Pancreas (tissue), 10 donors: Measurements from ENCODE around the gene IFRD2. TPM values are rescaled to one million over a fixed set of nuclear protein-coding genes. Genes with fewer than 3 reads are reported as not detected.

Source experiments
- ATAC-seq, 4 donors: fragments of 200-7000 bp; cut with Tn5 transposase; one replicate each; pipeline versions ENCODE4 v1.8.0 to v1.9.1; 2020; ENCODE audit warnings: mild to moderate bottlenecking in 4 of 4, moderate library complexity in 4 of 4
- DNase-seq, 6 donors: peaks; one replicate each; pipeline ENCODE4 v3.0.0-alpha.2; 2020
- FAIRE-seq: peaks from 2 replicates; lab custom pipeline; 2012; peaks lifted over from hg19 to GRCh38; lab: Jason Lieb, UNC
- H3K27ac ChIP-seq, 4 donors: fragments of 200-600 bp; sonication (generic); 1 replicate in 3 of 4; 2 replicates in 1 of 4; pipeline versions ENCODE4 v1.5.0 to v1.8.0; 2020
- H3K27me3 ChIP-seq, 4 donors: fragments of 200-600 bp; one replicate each; pipeline ENCODE4 v1.8.0; 2021
- H3K36me3 ChIP-seq, 3 donors: fragments of 200-600 bp; sonication (generic) in 1 of 3; one replicate each; pipeline versions ENCODE4 v1.5.0 to v1.8.0; 2020 to 2021
- H3K4me1 ChIP-seq, 3 donors: fragments of 200-600 bp; one replicate each; pipeline ENCODE4 v1.8.0; 2021
- H3K4me3 ChIP-seq, 4 donors: fragments of 200-600 bp; sonication (generic) in 2 of 4; one replicate each; pipeline versions ENCODE4 v1.5.0 to v1.8.0; 2020 to 2021
- H3K9me3 ChIP-seq, 4 donors: fragments of 200-600 bp; one replicate each; pipeline ENCODE4 v1.8.0; 2021
- WGBS, 2 donors: extraction: QIAGEN DNeasy Blood & Tissue Kit; methylation state at CpG; one replicate each; pipeline ENCODE4 v1.1.7; 2013; 5-methylcytosine and 5-hydroxymethylcytosine counted together
- intact Hi-C, 3 donors: fragments of 100-400 bp; cut with DNase I; formaldehyde crosslinking; loops; one replicate each; pipeline versions ENCODE4 v1.11.1 to v1.14.2; 2022
- polyA plus RNA-seq, 2 donors: library from polyadenylated mRNA; stranded (reverse); fragments of 200-250 nt; gene quantifications; one replicate each; pipeline ENCODE4 v1.2.3, GENCODE V29; 2013
- total RNA-seq, 6 donors: library from RNA; stranded (reverse); fragmentation: NEBNext Ultra II Directional in 4 of 6; extraction: Animal tissue kit (Norgen Biotek cat#: 25700) in 4 of 6; gene quantifications; one replicate each; pipeline versions ENCODE4 v1.2.1 to v1.2.4, GENCODE V29; 2021 to 2023
- TF ChIP-seq, protein P1 (sequence below), 4 donors: fragments of 200-600 bp; sonication (generic) in 3 of 4; IDR thresholded peaks; one replicate each; pipeline versions ENCODE4 v1.5.0 to v1.8.0; 2021; ENCODE audit warnings: antibody characterized with exemption in 4 of 4
- donor health status: healthy with polysubstance abuse.
- donor health status: DM: no; HTN: no; CAD: no; lungs with moderate emphysema.
- donor health status: DM: no; HTN: no; CAD: no.
- donor health status: control.
- donor health status: control.
- donor health status: Bipolar disorder and iron deficiency.
- donor health status: DM: yes; HTN: yes; CAD: no.
- donor health status: DM: no; HTN: no; CAD: no.
- donor health status: DM: no; HTN: no; CAD: no.
- donor health status: DM: yes; HTN: yes; CAD: no.

IFRD2 gene
- total and polyA plus RNA-seq, 8 donors, result 47.1 to 117 (median 59.5) TPM

DNA sequence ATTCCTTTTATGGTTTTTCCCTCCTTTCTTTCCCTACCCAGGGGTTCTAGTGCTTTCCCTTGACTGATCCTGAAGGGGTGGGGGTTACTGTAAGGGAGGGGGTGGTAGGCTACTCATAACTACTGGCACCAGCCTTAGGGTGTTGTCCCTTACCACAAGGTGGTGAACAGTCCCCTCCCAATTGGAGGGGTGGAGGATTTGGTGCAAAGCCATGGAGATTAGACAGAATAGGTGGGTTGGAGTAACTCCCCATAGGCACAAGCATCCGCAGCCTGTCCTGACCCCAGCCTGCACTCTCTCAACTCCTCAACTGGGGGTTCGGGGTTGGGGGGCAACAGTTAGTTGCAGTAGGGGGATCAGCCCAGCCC lies 32.9 kb upstream of the IFRD2 start:
- H3K4me1 ChIP-seq, result peaks cover 12 to 28% (median 21%) of the 10 kb centered on the region in 3 donors
- no peaks in the 10 kb centered on the region for H3K9me3 ChIP-seq
- no peaks in the 10 kb centered on the region for H3K27me3 ChIP-seq
- FAIRE-seq (no peak), ATAC-seq (no peak), DNase-seq (no peak)
- H3K27ac ChIP-seq, result no peak overlapping the region
- intact Hi-C loops, result loop anchor here in 1 of 3 donors (10.0 kb wide), 1 partner anchor 70 kb away; no protein-coding TSS in a partner anchor
- no peak overlapping the region for H3K4me3 ChIP-seq
- peaks cover 0 to 11% (median 9%) of the 10 kb centered on the region in 3 donors for H3K36me3 ChIP-seq
- WGBS, 2 donors, result 80 to 82% methylated on average over 2 of the region's 2 CpGs
- TF ChIP-seq, protein P1, sequence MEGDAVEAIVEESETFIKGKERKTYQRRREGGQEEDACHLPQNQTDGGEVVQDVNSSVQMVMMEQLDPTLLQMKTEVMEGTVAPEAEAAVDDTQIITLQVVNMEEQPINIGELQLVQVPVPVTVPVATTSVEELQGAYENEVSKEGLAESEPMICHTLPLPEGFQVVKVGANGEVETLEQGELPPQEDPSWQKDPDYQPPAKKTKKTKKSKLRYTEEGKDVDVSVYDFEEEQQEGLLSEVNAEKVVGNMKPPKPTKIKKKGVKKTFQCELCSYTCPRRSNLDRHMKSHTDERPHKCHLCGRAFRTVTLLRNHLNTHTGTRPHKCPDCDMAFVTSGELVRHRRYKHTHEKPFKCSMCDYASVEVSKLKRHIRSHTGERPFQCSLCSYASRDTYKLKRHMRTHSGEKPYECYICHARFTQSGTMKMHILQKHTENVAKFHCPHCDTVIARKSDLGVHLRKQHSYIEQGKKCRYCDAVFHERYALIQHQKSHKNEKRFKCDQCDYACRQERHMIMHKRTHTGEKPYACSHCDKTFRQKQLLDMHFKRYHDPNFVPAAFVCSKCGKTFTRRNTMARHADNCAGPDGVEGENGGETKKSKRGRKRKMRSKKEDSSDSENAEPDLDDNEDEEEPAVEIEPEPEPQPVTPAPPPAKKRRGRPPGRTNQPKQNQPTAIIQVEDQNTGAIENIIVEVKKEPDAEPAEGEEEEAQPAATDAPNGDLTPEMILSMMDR (IDR thresholded peaks at IDR 0.05), result no peak

DNA sequence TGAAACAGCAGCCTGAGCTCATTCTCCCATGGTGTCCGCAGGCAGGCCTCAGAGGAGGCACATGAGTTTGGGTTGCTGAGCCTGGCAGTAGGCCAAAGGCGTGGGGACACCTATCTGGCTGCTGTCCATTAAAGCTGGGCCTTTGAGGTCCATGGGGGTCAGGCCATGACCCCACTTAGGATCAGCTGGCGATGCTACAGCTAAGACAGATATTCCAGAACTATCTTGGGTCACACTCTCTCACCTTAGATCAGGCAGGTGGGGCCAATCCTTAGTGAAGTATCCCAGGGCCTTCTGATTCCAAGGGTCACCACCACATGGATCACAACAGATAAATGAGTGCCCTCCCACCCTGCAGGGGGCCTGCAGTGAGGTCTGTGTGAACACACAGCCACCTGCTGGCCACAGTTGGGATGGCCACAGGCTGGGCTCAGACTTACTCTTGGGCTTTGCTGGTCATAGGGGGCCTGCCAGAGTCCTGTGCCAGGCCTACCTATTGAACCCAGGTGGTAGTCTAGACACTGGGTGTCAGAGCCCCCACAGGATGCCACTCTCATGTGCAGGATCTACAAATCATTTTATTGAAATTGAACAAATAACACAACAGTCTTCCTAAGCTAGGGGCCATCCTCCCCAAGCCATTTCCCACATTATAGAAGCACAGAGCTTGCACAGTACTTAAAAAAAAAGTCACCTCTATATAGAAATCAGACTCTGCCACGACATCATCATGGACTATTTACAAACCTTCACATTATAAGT lies 32.3 kb upstream of the IFRD2 start:
- Histone ChIP-seq H3K27ac (peak overlapping the region; percentile 5 to 31 (median 13)), H3K4me1 (peaks cover 13 to 30% (median 27%) of the 10 kb centered on the region in 3 donors), H3K36me3 (peaks cover 0 to 8% (median 3%) of the 10 kb centered on the region in 3 donors), H3K9me3 (no peaks in the 10 kb centered on the region), H3K27me3 (no peaks in the 10 kb centered on the region), H3K4me3 (no peak overlapping the region)
- FAIRE-seq (no peak), ATAC-seq (no peak), DNase-seq (peak in 4 of 6 donors; percentile 71 to 85 (median 79))
- TF ChIP-seq, protein P1 (IDR thresholded peaks at IDR 0.05), result peak; percentile 51 to 73 (median 66)
- WGBS, 2 donors, result 40 to 46% methylated on average over 4 of the region's 4 CpGs
- intact Hi-C loops, result loop anchor here in 1 of 3 donors (10.0 kb wide), 1 partner anchor 70 kb away; no protein-coding TSS in a partner anchor

DNA sequence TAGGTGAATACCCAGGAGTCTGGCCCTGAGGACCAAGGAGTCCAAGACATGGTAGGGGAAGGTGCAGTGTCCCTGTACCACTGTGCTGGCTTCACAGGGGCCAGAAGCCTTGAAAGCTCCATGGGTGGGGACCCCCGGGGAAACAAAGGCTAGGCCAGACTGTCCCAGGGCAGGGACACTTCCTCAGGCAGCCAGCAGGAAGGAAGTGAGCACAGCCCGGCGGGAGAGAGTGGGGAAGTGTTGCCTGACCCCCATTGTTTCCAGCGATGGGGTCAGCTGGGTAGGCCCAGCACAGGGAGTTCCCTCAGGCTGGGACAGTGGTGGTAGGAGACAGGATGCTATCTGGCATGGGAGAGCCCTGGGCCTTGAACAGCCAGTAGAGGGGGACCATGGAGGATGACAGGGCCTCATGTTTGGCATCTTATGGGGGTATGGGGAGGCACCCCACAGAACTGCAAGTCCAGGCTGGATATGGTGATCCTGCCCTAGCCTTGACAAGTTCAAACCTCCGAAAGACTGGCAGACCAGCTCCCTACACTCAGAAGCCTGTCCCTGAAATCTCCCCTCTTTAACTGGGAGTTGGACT lies 31.5 kb upstream of the IFRD2 start:
- intact Hi-C loops, result loop anchor here in 1 of 3 donors (10.0 kb wide), 1 partner anchor 69 kb away; no protein-coding TSS in a partner anchor
- WGBS, 2 donors, result 66 to 85% methylated on average over 5 of the region's 5 CpGs
- TF ChIP-seq, protein P1 (IDR thresholded peaks at IDR 0.05), result no peak
- FAIRE-seq (no peak), DNase-seq (peak in 2 of 6 donors; percentile 26 to 55), ATAC-seq (no peak)
- Histone ChIP-seq H3K27me3 (no peaks in the 10 kb centered on the region), H3K9me3 (no peaks in the 10 kb centered on the region), H3K4me1 (peaks cover 13 to 31% (median 25%) of the 10 kb centered on the region in 3 donors), H3K4me3 (no peak overlapping the region), H3K27ac (peak overlapping the region in 3 of 4 donors; percentile 14 to 31 (median 30)), H3K36me3 (peaks cover 0 to 8% (median 0%) of the 10 kb centered on the region in 3 donors)

DNA sequence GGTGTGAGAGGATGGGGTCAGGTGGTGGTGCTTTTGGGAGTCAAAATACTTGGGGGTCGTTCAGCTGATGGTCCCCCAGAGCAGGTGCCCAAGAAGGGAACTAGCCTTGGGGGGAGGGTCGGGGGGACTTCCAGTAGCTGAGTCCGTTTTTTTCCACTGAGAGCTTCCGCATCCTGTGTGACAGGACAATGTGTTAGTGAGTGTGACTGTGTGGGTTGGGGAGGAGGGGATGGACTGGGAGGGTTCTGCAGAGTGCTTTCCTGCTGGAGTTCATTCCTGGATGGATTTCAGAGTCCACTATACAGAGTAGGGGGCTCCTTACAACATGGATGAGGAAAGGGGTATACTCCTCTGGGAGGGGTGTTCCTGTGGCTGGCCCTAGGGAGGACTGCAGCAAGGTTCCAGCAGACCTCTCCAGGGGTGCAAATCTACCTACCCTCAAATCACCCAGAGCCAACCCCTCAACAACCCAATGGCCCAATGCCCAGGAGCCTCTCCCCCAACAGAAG lies 30.9 kb upstream of the IFRD2 start:
- DNase-seq (peak in 1 of 6 donors; percentile 25), ATAC-seq (no peak), FAIRE-seq (no peak)
- 43 to 46% methylated on average over 4 of the region's 4 CpGs for WGBS, 2 donors
- H3K9me3 ChIP-seq, result no peaks in the 10 kb centered on the region
- TF ChIP-seq, protein P1 (IDR thresholded peaks at IDR 0.05), result no peak
- peaks cover 0 to 8% (median 0%) of the 10 kb centered on the region in 3 donors for H3K36me3 ChIP-seq
- no peaks in the 10 kb centered on the region for H3K27me3 ChIP-seq
- H3K4me3 ChIP-seq, result no peak overlapping the region
- intact Hi-C loops, result loop anchor here in 1 of 3 donors (10.0 kb wide), 1 partner anchor 68 kb away; no protein-coding TSS in a partner anchor
- peak overlapping the region in 3 of 4 donors; percentile 88 to 96 (median 95) for H3K27ac ChIP-seq
- peaks cover 13 to 29% (median 22%) of the 10 kb centered on the region in 3 donors for H3K4me1 ChIP-seq
